ENCODE results near the gene CBLB.

Gene CBLB

GRCh38 chr3:105845488-105845887 lies 23.3 kb downstream of the CBLB start:
- no peak for DNase-seq (ENCODE audit: low spot score)

DNA sequence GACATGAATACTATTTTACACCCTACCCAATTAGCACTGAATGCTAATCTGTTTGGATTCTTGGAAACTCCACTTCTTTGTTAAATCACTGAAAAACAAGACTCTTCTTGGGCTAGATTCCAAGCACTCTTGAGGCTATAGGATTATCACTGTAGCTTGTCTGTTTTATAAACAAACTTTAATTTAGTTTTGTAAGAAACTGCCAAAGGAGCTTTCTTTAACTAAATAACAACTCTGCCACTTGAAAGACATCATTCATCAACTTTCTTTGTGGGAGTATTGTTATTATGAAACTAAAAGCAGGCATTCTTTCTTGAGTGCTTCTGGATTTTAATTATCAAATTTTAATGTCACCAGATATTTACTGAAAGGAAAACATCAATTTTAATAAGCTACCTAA lies 24.1 kb downstream of the CBLB start:
- no peak for DNase-seq (ENCODE audit: low spot score)

GRCh38 chr3:105843994-105844393 lies 24.8 kb downstream of the CBLB start:
- no peak for DNase-seq (ENCODE audit: low spot score)

- no peak for DNase-seq (ENCODE audit: low spot score)
Measured at GRCh38 chr3:105842943-105843342, 25.9 kb downstream of the CBLB start.

DNA sequence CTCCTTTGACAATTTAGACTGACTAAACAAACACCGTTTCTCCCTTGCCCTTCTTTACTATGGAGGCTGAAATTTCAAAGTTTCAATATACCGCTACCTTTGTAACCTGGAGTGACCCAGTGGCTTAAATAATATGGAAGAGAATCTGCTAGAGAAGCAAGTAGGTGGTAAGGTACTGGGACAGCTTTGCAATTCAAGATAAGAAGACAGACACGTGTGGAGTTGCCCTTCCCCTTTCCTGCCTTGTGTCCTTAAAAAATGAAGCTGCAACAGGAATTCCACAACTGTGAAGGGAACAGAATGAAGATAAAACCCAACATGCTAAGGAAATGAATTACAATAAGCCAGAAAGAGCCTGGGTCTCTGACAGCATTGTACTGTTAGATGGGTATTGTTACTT lies 26.4 kb downstream of the CBLB start:
- no peak for DNase-seq (ENCODE audit: low spot score)

- no peak for DNase-seq (ENCODE audit: low spot score)
Measured at GRCh38 chr3:105837947-105838346, 30.9 kb downstream of the CBLB start.

DNA sequence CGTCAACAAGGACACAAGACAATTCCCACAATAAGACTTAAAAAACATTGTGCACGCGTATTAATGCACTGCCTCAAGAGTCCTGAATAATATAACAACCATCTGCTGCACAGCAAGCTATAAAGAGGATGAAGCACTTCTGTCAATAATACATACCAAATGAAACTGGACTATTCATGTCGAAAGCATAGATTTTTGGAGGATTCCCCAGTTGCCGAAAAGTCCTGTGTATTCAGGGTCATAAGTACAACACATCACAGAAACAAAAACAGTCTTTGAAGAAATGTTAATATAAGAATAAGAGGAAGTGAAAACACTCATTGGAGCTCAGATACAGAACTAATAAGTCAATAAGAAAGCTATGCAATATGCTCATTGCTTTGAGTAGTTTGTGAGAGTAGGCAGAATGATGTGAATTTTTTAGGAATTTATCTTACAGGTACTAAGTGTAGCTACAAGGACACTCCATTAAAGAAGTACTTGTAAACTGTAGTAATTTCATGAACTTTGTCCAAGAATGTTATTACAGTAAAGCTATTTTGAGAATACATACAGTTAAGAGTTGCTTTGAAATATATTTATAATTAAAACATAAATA lies 31.6 kb downstream of the CBLB start:
- DNase-seq (ENCODE audit: low spot score) = no peak

- no peak for DNase-seq (ENCODE audit: low spot score)
Measured at GRCh38 chr3:105836533-105836932, 32.3 kb downstream of the CBLB start.

- no peak for DNase-seq (ENCODE audit: low spot score)
Measured at GRCh38 chr3:105835606-105836005, 33.2 kb downstream of the CBLB start.

DNA sequence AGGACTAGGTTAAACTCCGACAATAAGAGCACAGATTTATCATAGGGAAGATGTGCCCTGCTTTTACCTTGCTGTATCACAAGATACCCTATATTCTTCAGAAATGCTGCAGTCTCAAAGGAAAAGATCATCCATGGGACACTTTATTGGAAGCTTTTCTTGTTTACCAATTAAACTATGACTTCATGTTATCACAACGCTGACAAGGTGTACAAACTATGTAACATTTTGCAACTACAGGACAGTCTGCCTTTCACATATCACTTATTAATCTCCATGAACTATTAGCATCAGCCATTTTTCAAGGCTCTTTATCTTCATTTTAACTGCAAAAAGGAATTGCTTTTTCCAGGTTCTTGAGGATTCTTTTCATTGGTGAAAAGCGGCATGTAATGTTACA lies 34.0 kb downstream of the CBLB start:
- DNase-seq (ENCODE audit: low spot score) = no peak

GRCh38 chr3:105832644-105833043 lies 36.2 kb downstream of the CBLB start:
- DNase-seq (ENCODE audit: low spot score) = no peak

DNA sequence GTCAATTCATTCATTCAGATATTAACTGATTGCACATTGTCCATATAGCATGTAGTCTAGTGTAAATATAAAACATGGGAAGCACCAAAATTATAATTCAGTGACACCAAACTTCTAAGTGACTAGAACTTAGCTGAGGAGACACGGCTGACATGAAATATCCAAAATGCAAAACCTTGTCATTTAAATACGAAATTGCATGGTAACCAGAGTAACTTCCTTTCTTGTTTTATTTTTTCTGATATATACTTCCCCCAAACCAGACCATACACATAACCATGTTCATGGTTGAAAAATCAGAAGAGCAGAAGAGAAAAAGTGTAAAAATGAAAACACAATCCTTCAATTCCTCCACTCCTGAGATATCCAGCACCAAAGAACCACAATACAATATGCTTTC lies 38.0 kb downstream of the CBLB start:
- no peak for DNase-seq (ENCODE audit: low spot score)

- no peak for DNase-seq (ENCODE audit: low spot score)
Measured at GRCh38 chr3:105829871-105830622, 38.8 kb downstream of the CBLB start.

DNA sequence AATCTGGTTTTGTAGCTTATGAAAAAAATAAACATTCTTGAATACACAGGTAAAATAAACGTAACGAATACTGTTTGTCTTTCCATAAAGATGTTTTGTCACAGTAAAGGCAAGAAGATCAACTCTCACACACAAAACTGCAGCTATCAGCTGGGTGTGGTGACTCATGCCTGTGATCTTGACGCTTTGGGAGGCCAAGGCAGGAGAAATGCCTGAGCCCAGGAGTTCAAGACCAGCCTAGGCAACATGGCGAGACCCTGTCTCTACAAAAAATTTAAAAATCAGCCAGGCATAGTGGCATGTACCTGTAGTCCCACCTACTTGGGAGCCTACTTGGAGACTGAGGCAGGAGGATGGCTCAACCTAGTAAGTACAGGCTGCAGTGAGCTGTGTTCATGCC lies 39.6 kb downstream of the CBLB start:
- no peak for DNase-seq (ENCODE audit: low spot score)

DNA sequence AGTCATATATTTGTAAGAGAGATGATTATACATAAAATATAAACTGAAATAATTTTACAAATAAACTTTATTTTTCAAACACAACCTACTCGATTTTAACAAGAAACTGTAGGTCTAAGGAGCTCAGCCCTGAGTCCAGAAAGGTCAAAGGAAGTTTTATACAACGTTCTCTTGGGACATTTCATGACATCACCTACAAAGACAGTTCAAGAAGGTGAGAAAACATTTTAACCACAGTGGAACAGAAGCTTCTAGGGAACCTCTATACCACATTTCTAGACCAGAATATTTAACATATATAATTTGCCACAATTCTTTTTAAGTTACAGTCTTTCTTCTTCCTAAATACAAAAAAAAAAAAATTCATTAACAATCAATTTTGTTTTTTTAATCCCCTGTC lies 40.1 kb downstream of the CBLB start:
- no peak for DNase-seq (ENCODE audit: low spot score)

DNA sequence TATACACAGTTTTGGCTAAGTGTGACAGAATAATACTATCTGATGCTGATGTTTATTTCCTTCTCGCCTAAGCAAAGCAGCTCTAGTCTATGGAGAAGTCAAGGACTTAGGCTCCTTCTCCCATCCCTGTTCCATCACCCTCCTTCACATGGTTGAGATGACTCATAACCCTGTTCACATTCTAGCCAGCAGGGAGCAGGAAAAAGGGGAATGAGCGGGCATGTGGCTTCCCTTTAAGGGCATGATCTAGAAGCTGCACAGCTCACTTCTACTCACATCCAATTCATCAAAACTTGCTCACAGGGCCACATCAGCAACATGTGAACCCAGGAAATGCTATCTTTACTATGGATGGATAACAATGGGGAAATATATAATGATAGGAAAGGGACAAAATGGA lies 40.9 kb downstream of the CBLB start:
- DNase-seq (ENCODE audit: low spot score) = no peak

DNA sequence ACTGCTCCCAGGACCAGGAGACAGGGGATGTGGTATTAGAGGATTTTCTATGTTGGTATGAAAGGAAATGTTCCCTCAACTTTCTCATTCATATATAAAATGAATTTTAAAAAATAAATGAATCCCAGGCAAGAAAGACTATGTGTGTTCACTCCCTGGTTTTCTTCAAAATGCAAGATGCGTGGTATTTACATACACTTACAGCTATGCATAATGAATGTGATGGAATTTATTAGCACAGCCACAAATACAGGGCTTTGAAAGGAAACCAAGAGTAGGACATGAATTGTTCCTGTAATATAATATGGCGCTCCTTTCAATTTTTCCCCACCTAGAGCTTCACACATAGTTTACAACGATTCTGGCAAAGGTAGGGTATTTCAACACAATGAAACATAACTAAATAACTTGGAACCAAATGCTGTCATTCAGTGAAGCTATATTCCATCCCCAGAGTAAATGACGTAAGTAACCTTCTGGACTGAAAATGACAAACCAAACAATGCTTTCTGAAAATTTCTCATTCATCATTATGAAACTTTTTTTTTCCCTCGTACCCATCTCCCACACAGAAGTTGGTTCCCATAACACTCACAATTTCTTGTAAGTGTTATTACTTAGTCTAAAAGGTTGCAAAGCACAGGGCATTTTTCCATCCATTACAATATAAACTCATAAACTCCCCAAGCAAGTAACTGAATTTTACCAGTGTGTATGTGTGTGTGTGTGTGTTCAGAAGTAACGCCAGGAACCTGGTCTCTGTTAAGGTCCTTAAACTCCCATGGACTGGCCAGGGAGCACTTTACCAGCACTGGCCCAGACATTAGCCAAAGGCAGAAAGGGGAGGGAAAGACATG lies 41.8 kb downstream of the CBLB start:
- DNase-seq (ENCODE audit: low spot score) = no peak

- no peak for DNase-seq (ENCODE audit: low spot score)
Measured at GRCh38 chr3:105824129-105824528, 44.7 kb downstream of the CBLB start.

DNA sequence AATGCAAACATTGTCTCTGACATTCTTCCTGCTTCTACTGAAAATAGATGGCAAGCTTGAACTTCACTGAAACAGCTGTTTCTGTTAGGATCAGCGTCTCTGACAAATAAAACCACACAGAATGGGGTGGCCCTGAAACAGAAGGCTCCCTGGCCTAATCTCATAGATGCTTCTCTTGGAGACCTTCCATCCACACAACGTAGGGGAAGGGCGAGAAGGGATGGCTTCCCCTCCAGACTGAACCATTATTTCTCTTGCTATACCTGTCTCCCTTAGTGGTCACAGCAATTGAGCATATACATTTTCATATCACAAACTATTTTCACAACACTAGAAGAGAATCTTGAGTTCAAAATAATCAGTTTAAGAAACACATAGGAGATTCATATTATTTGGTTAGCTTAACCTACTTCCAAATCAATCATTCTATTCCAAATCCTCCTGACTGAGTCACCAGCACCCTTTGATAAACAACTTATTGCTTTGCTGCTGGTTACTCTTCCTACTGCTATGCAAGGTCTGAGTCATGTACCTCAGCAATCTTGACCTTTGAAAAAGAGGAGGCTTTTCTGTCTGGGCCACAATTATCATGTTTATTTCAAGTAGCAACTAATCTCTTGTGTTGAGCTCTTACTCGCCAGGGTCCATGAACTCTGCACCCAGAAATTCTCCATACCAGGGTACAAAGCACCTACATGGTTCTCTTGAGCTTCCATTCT lies 45.5 kb downstream of the CBLB start:
- DNase-seq (ENCODE audit: low spot score) = no peak

- no peak for DNase-seq (ENCODE audit: low spot score)
Measured at GRCh38 chr3:105822171-105823123, 46.4 kb downstream of the CBLB start.

GRCh38 chr3:105821433-105821832 lies 47.4 kb downstream of the CBLB start:
- no peak for DNase-seq (ENCODE audit: low spot score)
